Glutamatergic neuron (in vitro differentiated cells): ENCODE data around the gene ELP5. TPM values are rescaled to one million over a fixed set of nuclear protein-coding genes. Genes with fewer than 3 reads are reported as not detected.

Experiments
- DNase-seq: peaks from one replicate; pipeline ENCODE4 v3.0.0; 2022
- H3K27ac Mint-ChIP-seq: one replicate; pipeline ENCODE4 v1.8.0; 2020; ENCODE audit warnings: mild to moderate bottlenecking, mixed read lengths, inconsistent platforms; ENCODE audit not compliant: unreplicated experiment
- H3K27me3 Mint-ChIP-seq: one replicate; pipeline ENCODE4 v1.8.0; 2020; ENCODE audit warnings: mild to moderate bottlenecking, moderate library complexity, mixed read lengths, inconsistent platforms; ENCODE audit not compliant: unreplicated experiment
- H3K36me3 Mint-ChIP-seq: one replicate; pipeline ENCODE4 v1.8.0; 2020; ENCODE audit warnings: mild to moderate bottlenecking, mixed read lengths, inconsistent platforms; ENCODE audit not compliant: unreplicated experiment
- H3K4me1 Mint-ChIP-seq: one replicate; pipeline ENCODE4 v1.8.0; 2020; ENCODE audit warnings: mild to moderate bottlenecking, low read depth, mixed read lengths, inconsistent platforms; ENCODE audit not compliant: unreplicated experiment
- H3K4me3 Mint-ChIP-seq: one replicate; pipeline ENCODE4 v1.8.0; 2020; ENCODE audit warnings: mild to moderate bottlenecking, mixed read lengths, inconsistent platforms; ENCODE audit not compliant: unreplicated experiment
- H3K9me3 Mint-ChIP-seq: one replicate; pipeline ENCODE4 v1.8.0; 2020; ENCODE audit warnings: mild to moderate bottlenecking, moderate library complexity, mixed read lengths, inconsistent platforms; ENCODE audit not compliant: unreplicated experiment
- CTCF ChIP-seq: fragments of 200-600 bp; sonication (generic); IDR thresholded peaks from one replicate; pipeline ENCODE4 v1.5.0; 2021; ENCODE audit not compliant: partially characterized antibody, unreplicated experiment
- total RNA-seq: library from RNA; stranded (reverse); fragmentation: NEBNext Ultra II Directional; extraction: Animal tissue kit (Norgen Biotek cat#: 25700); gene quantifications from one replicate; pipeline ENCODE4 v1.2.1, GENCODE V29; 2021; ENCODE audit not compliant: unreplicated experiment

ELP5 gene
- total RNA-seq, 1 donor from 2014 or later = 34.1 TPM

GRCh38 chr17:7205561-7205960 lies 46.5 kb upstream of the ELP5 start:
- Mint-ChIP-seq H3K4me3 (peak overlapping the region; percentile 85), H3K9me3 (peaks cover 17% of the 10 kb centered on the region), H3K27me3 (peaks cover 24% of the 10 kb centered on the region), H3K36me3 (no peaks in the 10 kb centered on the region), H3K27ac (peak overlapping the region; percentile 98), H3K4me1 (peaks cover 40% of the 10 kb centered on the region)
- no peak for TF ChIP-seq CTCF
- DNase-seq = no peak

GRCh38 chr17:7207120-7208001 lies 44.7 kb upstream of the ELP5 start:
- peak overlapping the region; percentile 89 for H3K27ac Mint-ChIP-seq
- no peak for DNase-seq

GRCh38 chr17:7208027-7208571 lies 43.9 kb upstream of the ELP5 start:
- Mint-ChIP-seq H3K27ac (peak overlapping the region; percentile 66), H3K9me3 (peaks cover 20% of the 10 kb centered on the region), H3K36me3 (no peaks in the 10 kb centered on the region), H3K4me1 (peaks cover 46% of the 10 kb centered on the region), H3K27me3 (peaks cover 27% of the 10 kb centered on the region), H3K4me3 (peak overlapping the region; percentile 76)
- no peak for TF ChIP-seq CTCF
- DNase-seq = no peak

More at GRCh38 chr17:7207120-7208001, 44.7 kb upstream of the ELP5 start:
- Mint-ChIP-seq H3K4me3 (peak overlapping the region; percentile 85), H3K4me1 (peaks cover 47% of the 10 kb centered on the region), H3K36me3 (no peaks in the 10 kb centered on the region), H3K9me3 (peaks cover 20% of the 10 kb centered on the region), H3K27me3 (peaks cover 28% of the 10 kb centered on the region)
- TF ChIP-seq CTCF = no peak

GRCh38 chr17:7208754-7209460 lies 43.1 kb upstream of the ELP5 start:
- Mint-ChIP-seq H3K4me3 (peak overlapping the region; percentile 76), H3K27ac (peak overlapping the region; percentile 66), H3K36me3 (no peaks in the 10 kb centered on the region), H3K9me3 (peaks cover 20% of the 10 kb centered on the region), H3K4me1 (peaks cover 49% of the 10 kb centered on the region), H3K27me3 (peaks cover 29% of the 10 kb centered on the region)
- DNase-seq = no peak
- no peak for TF ChIP-seq CTCF
